ENCODE results near the gene LOC128125822.

DNA sequence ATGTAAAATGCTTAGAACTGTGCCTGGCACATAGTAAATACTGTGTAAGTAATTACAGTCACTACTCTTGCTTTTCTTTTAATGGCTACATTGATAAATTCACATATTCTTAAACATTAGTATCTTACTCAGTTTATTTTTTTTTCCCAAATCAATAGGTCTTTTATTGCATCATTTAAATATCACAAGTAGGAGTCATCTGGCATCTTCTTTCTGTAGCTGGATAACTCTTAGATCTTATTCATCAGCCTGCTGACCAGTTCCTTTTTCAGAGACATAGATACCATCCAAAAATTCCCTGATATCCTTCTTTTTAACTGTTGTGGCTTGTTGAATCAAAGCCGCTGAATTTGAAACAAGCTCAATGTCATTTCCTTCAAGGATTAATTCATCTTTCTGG, 43.3 kb downstream of the LOC128125822 start:
- TF ChIP-seq POLR2A (IDR thresholded peaks at IDR 0.05) (no peak), CTCF (IDR thresholded peaks at IDR 0.05) (no peak)

All from Peyer's patch (tissue), 4 donors.